AG04450 (cell line): ENCODE measurements around the gene KCTD18. TPM values are rescaled to one million over a fixed set of nuclear protein-coding genes. Genes with fewer than 3 reads are reported as not detected.

Experiments used
- CTCF ChIA-PET: fragments of 300-600, 350-600 bp; formaldehyde crosslinking; extraction: SDS; loops from one replicate; lab custom pipeline; 2022; ENCODE audit warnings: antibody characterized with exemption, inconsistent platforms; lab: Charles Lee
- POLR2A ChIA-PET: fragments of 350-600 bp; formaldehyde crosslinking; extraction: SDS; loops from one replicate; lab custom pipeline; 2021; ENCODE audit warnings: antibody characterized with exemption, inconsistent platforms; lab: Yijun Ruan, JAX
- DNase-seq: peaks from one replicate; pipeline ENCODE4 v3.0.0-alpha.2; 2011; ENCODE audit warnings: low read depth, low spot score
- H3K27ac ChIP-seq: one replicate; pipeline ENCODE4 v1.5.1; 2012; ENCODE audit warnings: low read depth, low read length, control low read depth
- H3K27me3 ChIP-seq: one replicate; pipeline ENCODE4 v1.6.0; 2012; ENCODE audit warnings: low read length; ENCODE audit not compliant: control insufficient read depth, insufficient read depth
- H3K4me3 ChIP-seq: 2 replicates; pipeline ENCODE4 v1.5.1; 2011; ENCODE audit warnings: mild to moderate bottlenecking, low read depth, low read length, control low read depth
- H3K9me3 ChIP-seq: 2 replicates; pipeline ENCODE4 v1.5.1; 2012; ENCODE audit warnings: low read length; ENCODE audit not compliant: control insufficient read depth, insufficient read depth
- polyA plus RNA-seq: library from polyadenylated mRNA; depleted of rRNA; stranded (reverse); fragments of >200 nt; gene quantifications from 2 replicates; pipeline ENCODE4 v1.2.3, GENCODE V29; 2011
- TF ChIP-seq, protein P1 (sequence below): IDR thresholded peaks from 2 replicates; pipeline ENCODE4 v1.5.1; 2011; ENCODE audit warnings: low read depth, low read length, control low read depth, inconsistent platforms

Gene KCTD18
- polyA plus RNA-seq, 1 experiment, result 13.8 TPM

DNA sequence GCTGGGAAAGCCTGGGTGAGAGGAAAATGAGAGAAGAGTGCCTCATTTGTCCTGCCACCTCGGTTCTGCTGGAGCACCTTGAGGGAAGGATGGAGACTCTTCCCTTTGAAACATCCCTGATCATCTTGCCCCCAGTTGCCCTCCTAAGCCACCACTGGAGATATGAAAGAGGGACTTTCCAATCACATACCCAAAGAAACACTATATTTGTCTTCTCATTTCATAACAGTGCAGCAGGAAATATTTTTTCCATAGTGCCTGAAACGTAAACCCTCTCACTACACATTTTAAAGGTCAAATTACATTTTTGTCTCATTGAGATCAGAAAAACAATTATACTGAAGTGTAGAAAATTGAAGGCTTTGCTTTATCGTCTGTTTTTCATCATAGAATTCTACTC lies 63.3 kb downstream of the KCTD18 start:
- DNase-seq, result no peak
- TF ChIP-seq, protein P1, sequence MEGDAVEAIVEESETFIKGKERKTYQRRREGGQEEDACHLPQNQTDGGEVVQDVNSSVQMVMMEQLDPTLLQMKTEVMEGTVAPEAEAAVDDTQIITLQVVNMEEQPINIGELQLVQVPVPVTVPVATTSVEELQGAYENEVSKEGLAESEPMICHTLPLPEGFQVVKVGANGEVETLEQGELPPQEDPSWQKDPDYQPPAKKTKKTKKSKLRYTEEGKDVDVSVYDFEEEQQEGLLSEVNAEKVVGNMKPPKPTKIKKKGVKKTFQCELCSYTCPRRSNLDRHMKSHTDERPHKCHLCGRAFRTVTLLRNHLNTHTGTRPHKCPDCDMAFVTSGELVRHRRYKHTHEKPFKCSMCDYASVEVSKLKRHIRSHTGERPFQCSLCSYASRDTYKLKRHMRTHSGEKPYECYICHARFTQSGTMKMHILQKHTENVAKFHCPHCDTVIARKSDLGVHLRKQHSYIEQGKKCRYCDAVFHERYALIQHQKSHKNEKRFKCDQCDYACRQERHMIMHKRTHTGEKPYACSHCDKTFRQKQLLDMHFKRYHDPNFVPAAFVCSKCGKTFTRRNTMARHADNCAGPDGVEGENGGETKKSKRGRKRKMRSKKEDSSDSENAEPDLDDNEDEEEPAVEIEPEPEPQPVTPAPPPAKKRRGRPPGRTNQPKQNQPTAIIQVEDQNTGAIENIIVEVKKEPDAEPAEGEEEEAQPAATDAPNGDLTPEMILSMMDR, result no peak
- H3K4me3 ChIP-seq, result no peak overlapping the region
- H3K9me3 ChIP-seq, result no peaks in the 10 kb centered on the region
- ChIA-PET POLR2A (no interaction called here), CTCF (interaction anchor here (0.7 kb wide), 1 partner anchor 63 kb away, joined by 3 read pairs; the partner anchor contains the start of gene KCTD18)
- H3K27ac ChIP-seq, result no peak overlapping the region
- no peaks in the 10 kb centered on the region for H3K27me3 ChIP-seq

DNA sequence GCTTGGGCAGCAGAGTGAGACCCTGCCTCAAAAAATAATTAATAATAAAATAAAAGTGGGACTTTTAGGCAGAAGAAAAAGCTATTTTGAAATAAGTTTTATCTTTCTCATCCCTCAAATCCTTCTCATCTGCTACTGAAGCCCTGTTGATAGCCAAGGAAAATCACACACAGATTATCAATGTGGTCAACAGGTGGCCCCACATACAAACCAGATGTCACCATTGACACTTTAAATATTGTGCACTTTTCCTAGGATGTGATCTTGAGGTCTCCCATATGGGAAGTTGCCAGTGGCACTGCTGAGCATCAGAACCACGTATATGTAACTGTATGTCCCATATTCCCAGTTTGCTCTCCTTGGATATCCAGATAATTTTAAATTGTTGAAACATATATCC lies 64.6 kb downstream of the KCTD18 start:
- Histone ChIP-seq H3K27me3 (no peaks in the 10 kb centered on the region), H3K4me3 (no peak overlapping the region), H3K9me3 (no peaks in the 10 kb centered on the region), H3K27ac (no peak overlapping the region)
- TF ChIP-seq, protein P1, result no peak
- ChIA-PET POLR2A (no interaction called here), CTCF (no interaction called here)
- DNase-seq, result no peak

DNA sequence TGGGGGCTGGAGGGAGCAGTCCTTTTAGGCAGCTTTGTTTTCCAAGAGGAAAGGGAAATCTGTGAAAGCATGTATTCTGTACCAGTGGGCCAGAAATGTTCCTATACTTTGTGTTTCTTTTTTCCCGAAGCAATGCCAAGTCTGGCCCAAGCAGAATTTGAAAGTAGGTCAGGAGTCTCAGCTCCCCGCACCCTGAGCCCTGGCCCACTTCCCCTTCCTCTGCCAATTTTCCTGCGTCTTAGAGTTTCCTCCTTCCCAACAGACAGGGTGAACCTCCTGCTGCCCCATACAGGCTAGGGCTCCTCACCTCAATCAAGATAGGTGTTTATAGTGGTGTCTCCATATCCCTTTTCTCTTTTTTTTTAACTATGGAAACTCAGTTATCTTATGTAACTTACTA lies 65.3 kb downstream of the KCTD18 start:
- CTCF ChIA-PET, result interaction anchor here (0.8 to 0.9 kb wide), 2 partner anchors 37 to 464 kb away, joined by 3 to 4 read pairs; no protein-coding TSS in a partner anchor
- Histone ChIP-seq H3K4me3 (no peak overlapping the region), H3K27ac (no peak overlapping the region), H3K27me3 (no peaks in the 10 kb centered on the region), H3K9me3 (no peaks in the 10 kb centered on the region)
- DNase-seq, result no peak
- TF ChIP-seq, protein P1, result no peak
- POLR2A ChIA-PET, result interaction anchor here (0.6 kb wide), 1 partner anchor 12 kb away, joined by 5 read pairs; no protein-coding TSS in a partner anchor

DNA sequence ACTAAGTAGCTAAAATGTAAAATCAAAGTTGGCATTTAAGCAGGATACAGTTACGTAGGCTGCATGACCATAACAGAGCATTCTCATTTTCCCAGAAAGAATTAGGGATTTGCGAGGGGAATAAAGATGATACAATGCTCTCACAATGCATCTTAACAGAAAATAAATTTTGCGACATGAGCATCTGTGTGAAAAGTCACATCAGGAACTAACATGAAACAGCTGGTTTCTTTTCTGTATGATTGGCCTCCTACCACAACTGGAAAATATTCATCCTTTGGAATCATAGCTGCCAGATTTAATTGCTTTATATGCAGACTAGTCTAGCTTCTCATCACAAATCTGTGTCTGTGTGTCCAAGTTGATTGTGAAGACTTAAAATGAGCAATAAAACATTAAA lies 66.0 kb downstream of the KCTD18 start:
- POLR2A ChIA-PET, result no interaction called here
- Histone ChIP-seq H3K4me3 (no peak overlapping the region), H3K9me3 (no peaks in the 10 kb centered on the region), H3K27me3 (no peaks in the 10 kb centered on the region), H3K27ac (no peak overlapping the region)
- no peak for DNase-seq
- CTCF ChIA-PET, result interaction anchor here (0.8 to 0.9 kb wide), 2 partner anchors 37 to 464 kb away, joined by 3 to 4 read pairs; no protein-coding TSS in a partner anchor
- TF ChIP-seq, protein P1, result no peak

DNA sequence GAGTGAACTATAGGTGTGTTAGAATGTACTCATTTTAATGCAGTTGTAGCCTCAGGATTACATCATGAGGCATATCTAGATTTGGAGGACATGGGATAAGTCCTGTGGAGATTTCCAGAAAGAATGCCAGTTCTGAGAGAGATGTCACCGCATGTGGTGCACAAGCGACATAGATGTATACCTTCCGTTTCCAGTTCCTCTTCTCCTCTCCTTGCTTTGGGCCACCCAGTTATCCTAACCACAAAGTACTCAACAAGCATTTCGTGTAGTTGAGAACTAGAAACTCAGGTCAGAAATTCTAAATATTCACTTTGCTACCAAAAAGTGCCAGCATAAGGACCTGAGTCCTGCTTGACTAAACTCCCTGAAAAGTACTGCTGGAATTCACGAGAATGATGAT lies 66.5 kb downstream of the KCTD18 start:
- no peak overlapping the region for H3K4me3 ChIP-seq
- no peak overlapping the region for H3K27ac ChIP-seq
- POLR2A ChIA-PET, result no interaction called here
- no peaks in the 10 kb centered on the region for H3K27me3 ChIP-seq
- CTCF ChIA-PET, result interaction anchor here (0.9 kb wide), 1 partner anchor 463 kb away, joined by 4 read pairs; no protein-coding TSS in a partner anchor
- no peak for DNase-seq
- no peaks in the 10 kb centered on the region for H3K9me3 ChIP-seq
- TF ChIP-seq, protein P1, result no peak
